Epithelial cell of esophagus (primary cell): Measurements from ENCODE around the gene ARNT2.
A peak's percentile ranks its signal among the peaks of the same experiment; 100 is the strongest.

ENCODE experiments used
- DNase-seq: peaks from one replicate; pipeline ENCODE4 v3.0.0; 2010; ENCODE audit warnings: low read depth
- H3K4me3 ChIP-seq: 2 replicates; pipeline ENCODE4 v1.5.1; 2011; ENCODE audit warnings: mild to moderate bottlenecking, low read length, control low read depth
- TF ChIP-seq, protein P1 (sequence below): IDR thresholded peaks from 2 replicates; pipeline ENCODE4 v1.5.1; 2011; ENCODE audit warnings: low read depth, mild to moderate bottlenecking, low read length, control low read depth, inconsistent platforms; ENCODE audit not compliant: insufficient read depth; ENCODE audit errors: missing control alignments

The ARNT2 gene

DNA sequence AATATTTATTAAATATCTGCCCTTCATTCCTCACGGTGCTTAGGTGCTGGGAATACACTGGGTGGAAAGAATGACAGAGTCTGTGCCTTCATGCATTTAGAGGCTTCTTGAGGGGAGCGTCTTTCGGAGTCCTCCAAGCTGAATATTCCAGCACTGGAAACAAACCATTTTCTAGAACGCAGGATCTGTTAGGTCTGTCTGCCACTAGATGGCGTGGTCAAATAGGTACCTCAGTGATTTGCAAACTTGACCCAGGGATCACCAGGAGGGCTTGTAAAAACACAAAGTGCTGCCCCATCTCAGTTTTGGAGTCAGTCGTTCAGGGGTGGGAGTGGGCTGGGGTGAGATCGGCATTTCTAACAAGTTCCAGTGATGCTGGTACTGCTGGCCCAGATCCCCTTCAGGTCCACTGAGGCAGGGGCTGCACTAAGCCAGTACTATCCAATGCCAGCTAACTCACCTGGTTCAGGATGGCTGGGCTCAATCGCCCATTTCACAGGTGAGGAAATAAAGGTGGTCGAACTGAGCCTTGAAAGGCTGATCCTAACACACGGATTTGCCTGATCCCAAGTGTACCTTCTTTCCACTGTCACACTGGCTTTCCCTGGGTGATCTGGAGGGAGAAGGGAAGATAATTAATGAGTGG lies 14.8 kb downstream of the ARNT2 start:
- H3K4me3 ChIP-seq: no peak overlapping the region
- peak; percentile 65 for DNase-seq
- TF ChIP-seq, protein P1, sequence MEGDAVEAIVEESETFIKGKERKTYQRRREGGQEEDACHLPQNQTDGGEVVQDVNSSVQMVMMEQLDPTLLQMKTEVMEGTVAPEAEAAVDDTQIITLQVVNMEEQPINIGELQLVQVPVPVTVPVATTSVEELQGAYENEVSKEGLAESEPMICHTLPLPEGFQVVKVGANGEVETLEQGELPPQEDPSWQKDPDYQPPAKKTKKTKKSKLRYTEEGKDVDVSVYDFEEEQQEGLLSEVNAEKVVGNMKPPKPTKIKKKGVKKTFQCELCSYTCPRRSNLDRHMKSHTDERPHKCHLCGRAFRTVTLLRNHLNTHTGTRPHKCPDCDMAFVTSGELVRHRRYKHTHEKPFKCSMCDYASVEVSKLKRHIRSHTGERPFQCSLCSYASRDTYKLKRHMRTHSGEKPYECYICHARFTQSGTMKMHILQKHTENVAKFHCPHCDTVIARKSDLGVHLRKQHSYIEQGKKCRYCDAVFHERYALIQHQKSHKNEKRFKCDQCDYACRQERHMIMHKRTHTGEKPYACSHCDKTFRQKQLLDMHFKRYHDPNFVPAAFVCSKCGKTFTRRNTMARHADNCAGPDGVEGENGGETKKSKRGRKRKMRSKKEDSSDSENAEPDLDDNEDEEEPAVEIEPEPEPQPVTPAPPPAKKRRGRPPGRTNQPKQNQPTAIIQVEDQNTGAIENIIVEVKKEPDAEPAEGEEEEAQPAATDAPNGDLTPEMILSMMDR: peak; percentile 78

DNA sequence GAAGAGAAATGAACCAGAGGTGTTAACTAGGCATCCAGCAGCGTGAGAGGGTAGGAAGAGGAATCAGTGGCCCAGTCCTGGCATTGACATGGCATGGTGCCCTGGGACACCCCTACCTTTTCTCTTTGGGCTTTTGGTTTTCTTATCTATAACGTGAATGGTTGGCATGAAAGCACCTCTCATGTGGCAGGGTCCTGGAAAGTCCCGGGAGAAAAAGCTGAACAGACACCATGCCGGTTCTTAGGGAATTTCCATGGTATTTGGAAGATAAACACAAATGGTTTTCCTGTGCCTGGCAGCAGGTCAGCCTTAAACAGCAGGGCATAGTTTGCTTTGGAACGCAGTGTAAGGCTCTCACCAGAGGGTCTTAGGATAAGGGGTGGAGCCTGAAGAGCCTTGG lies 15.4 kb downstream of the ARNT2 start:
- H3K4me3 ChIP-seq: no peak overlapping the region
- TF ChIP-seq, protein P1: no peak
- no peak for DNase-seq

DNA sequence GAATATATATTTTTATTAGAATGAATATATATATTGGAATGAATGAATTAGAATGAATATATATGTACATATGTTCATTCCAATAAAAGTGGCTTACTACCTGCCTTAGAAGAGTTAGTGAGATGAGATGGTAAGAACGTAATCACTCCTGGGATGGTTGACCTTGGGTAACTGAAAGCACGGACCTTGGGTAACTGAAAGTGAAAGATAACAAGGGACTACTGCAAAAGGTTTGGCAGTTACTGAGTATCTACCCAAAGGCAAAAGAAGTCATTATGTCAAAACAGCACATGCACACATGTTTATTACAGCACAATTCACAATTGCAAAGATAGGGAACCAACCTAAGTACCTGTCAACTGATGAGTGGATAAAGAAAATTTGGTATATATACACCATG lies 16.5 kb downstream of the ARNT2 start:
- H3K4me3 ChIP-seq: no peak overlapping the region
- no peak for DNase-seq
- TF ChIP-seq, protein P1: no peak

DNA sequence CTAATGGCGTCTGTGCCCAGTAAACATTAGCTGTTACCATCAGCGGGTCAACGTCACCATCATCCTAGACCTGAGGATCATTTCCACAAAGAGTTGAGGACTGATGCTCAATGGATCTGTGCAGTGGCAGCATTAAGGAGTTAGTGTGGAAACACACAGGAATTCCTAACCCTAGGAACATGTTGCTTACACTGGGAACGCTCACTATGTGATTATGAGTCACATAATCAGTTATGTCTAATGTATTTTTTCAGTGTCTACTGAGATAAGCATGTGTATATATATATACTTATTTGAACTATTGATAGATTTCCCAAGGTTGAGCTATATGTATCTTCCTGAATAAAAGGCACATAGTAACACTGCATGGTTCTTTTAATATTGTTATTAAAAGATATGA lies 19.0 kb downstream of the ARNT2 start:
- TF ChIP-seq, protein P1: no peak
- DNase-seq: no peak
- no peak overlapping the region for H3K4me3 ChIP-seq

DNA sequence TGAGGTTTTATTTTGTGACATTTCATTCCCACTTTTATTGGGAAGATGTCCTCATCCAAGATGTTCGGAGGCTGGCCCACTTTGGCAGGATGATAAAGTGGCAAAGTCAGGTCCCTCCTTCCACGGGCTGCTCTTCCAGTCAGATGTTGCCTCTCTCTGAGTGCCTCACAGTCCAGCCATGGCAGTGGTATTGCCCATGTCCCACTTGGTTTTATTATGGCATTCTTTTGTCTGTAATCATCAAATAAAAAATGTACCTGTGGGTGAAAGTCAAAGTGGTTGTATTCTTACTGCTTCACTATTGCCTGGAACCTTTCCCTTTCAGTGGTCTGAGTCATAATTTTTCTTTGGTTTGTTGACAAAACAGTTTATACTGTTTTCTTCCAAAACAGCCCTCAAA lies 20.2 kb downstream of the ARNT2 start:
- H3K4me3 ChIP-seq: no peak overlapping the region

DNA sequence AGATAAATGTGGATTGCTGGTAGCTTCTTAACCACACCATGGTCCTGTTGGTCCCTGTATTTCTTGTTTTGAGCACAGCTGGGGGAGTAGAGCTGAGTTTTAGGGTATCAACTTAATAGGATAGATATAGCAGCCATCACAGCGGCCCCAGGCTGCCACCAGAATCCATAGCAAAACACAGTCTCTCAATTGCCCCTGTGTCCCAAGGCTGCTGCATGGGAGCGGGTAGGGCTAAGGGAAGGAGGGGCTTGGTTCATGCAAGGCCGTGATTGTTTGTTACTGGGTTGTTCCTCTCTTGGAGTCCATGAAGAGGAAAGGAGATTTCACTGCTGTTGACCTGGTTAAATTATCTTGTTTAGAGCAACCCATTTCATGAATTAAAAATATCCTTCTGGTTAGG lies 22.1 kb downstream of the ARNT2 start:
- TF ChIP-seq, protein P1: no peak
- DNase-seq: no peak
- H3K4me3 ChIP-seq: no peak overlapping the region

More for the DNA sequence above, 20.2 kb downstream of the ARNT2 start:
- TF ChIP-seq, protein P1: no peak
- no peak for DNase-seq

DNA sequence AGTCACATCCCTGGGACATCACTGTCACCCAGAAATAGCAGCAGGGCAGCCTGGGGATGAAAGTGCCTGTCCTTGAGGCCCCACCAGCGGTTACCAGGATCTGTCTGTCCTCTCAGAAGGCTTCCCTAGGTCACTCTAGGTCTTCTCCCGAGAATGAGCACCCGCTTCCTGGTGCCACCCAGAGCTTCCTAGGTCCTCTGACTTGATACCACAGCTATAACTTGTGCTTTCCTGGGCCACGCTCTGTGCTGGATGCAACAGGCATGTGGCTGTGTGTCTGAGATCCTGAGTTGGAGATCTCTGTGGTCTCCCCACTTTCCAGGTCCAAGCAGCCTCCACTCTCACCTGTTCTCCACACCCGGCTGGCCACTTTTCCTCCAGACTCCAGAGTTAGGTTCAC lies 25.8 kb downstream of the ARNT2 start:
- TF ChIP-seq, protein P1: no peak
- no peak for DNase-seq
- H3K4me3 ChIP-seq: no peak overlapping the region
